Esophagus (tissue), 2 donors: ENCODE measurements around the gene CA5A. TPM values are rescaled to one million over a fixed set of nuclear protein-coding genes. Genes with fewer than 3 reads are reported as not detected.

Experiments
- H3K27ac ChIP-seq, 2 donors: one replicate each; pipeline ENCODE4 v1.5.1; 2013; ENCODE audit warnings: low read depth in 2 of 2, mild to moderate bottlenecking in 2 of 2, inconsistent platforms in 1 of 2, low read length in 1 of 2, moderate library complexity in 1 of 2
- H3K27me3 ChIP-seq, 2 donors: one replicate each; pipeline ENCODE4 v1.6.1; 2013; ENCODE audit warnings: low read length in 2 of 2, control low read depth in 1 of 2, mild to moderate bottlenecking in 1 of 2; ENCODE audit not compliant: insufficient read depth in 2 of 2, control insufficient read depth in 1 of 2
- H3K36me3 ChIP-seq, 2 donors: one replicate each; pipeline ENCODE4 v1.6.1; 2013; ENCODE audit warnings: low read length in 1 of 2; ENCODE audit not compliant: control insufficient read depth in 2 of 2, insufficient read depth in 2 of 2
- H3K4me1 ChIP-seq, 2 donors: one replicate each; pipeline ENCODE4 v1.6.1; 2013; ENCODE audit warnings: low read length in 1 of 2; ENCODE audit not compliant: control insufficient read depth in 2 of 2, insufficient read depth in 2 of 2
- H3K4me3 ChIP-seq, 2 donors: one replicate each; pipeline ENCODE4 v1.5.1; 2013; ENCODE audit warnings: low read length in 2 of 2, mild to moderate bottlenecking in 2 of 2, low read depth in 1 of 2, moderate library complexity in 1 of 2
- H3K9me3 ChIP-seq, 2 donors: one replicate each; pipeline ENCODE4 v1.6.1; 2013; ENCODE audit warnings: mild to moderate bottlenecking in 2 of 2, low read depth in 1 of 2, low read length in 1 of 2, moderate library complexity in 1 of 2; ENCODE audit not compliant: control insufficient read depth in 2 of 2, insufficient read depth in 1 of 2
- WGBS, 2 donors: extraction: QIAGEN DNeasy Blood & Tissue Kit; methylation state at CpG; one replicate each; pipeline ENCODE4 v1.1.7; 2013; 5-methylcytosine and 5-hydroxymethylcytosine counted together
- polyA plus RNA-seq, 2 donors: library from polyadenylated mRNA; stranded (reverse); fragments of 200-250 nt; gene quantifications; one replicate each; pipeline ENCODE4 v1.2.3, GENCODE V29; 2013
- donor health status: healthy with polysubstance abuse.
- donor health status: Bipolar disorder and iron deficiency.

CA5A gene
- polyA plus RNA-seq, 2 donors = not detected

DNA sequence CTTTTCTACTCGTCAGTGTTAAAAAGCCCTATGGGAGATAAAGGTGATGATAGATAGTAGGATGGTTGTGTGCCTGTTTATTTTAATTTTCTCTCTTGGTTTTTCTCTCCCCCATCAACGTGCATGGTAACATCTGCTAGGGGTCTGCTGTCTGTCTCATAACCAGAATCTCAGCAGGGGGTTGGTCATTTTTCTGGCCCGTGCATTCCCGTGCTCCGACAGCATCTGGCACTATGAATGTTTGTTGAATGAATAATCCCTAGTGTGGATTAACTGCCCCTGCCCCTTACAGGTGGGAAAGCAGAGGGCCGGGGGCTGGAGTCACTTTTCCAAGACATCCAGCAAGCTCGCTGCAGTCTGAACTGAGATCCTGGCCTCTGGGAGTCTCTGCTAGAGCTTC lies 6.3 kb downstream of the CA5A start:
- no peaks in the 10 kb centered on the region for H3K9me3 ChIP-seq
- no peaks in the 10 kb centered on the region for H3K36me3 ChIP-seq
- peaks cover 0 to 2% of the 10 kb centered on the region in 2 donors for H3K27me3 ChIP-seq
- 59 to 65% methylated on average over 7 of the region's 7 CpGs for WGBS, 2 donors
- no peaks in the 10 kb centered on the region for H3K4me1 ChIP-seq
- no peak overlapping the region for H3K4me3 ChIP-seq
- no peak overlapping the region for H3K27ac ChIP-seq

DNA sequence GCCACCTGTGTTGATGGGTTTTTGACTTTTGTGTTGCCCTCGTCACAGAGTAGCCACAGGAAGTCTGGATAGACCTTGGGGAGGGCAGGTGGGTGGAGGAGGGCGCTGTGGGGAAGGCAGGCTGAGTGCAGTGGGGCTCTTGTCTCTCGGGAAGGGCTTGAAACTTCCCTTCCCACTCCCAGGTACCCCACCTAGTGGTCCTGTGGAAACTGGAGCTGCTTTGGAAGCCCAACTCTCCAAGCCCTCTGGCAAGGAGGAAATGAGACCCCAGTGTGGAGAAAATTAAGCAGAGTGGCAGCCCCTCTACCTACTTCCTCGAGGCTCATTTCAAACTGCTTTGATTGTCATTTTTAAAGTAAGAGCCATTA lies 9.2 kb downstream of the CA5A start:
- H3K27ac ChIP-seq = no peak overlapping the region
- no peaks in the 10 kb centered on the region for H3K27me3 ChIP-seq
- peaks cover 0 to 2% of the 10 kb centered on the region in 2 donors for H3K9me3 ChIP-seq
- no peak overlapping the region for H3K4me3 ChIP-seq
- H3K36me3 ChIP-seq = no peaks in the 10 kb centered on the region
- peaks cover 0 to 7% of the 10 kb centered on the region in 2 donors for H3K4me1 ChIP-seq
- 34 to 37% methylated on average over 4 of the region's 4 CpGs for WGBS, 2 donors

DNA sequence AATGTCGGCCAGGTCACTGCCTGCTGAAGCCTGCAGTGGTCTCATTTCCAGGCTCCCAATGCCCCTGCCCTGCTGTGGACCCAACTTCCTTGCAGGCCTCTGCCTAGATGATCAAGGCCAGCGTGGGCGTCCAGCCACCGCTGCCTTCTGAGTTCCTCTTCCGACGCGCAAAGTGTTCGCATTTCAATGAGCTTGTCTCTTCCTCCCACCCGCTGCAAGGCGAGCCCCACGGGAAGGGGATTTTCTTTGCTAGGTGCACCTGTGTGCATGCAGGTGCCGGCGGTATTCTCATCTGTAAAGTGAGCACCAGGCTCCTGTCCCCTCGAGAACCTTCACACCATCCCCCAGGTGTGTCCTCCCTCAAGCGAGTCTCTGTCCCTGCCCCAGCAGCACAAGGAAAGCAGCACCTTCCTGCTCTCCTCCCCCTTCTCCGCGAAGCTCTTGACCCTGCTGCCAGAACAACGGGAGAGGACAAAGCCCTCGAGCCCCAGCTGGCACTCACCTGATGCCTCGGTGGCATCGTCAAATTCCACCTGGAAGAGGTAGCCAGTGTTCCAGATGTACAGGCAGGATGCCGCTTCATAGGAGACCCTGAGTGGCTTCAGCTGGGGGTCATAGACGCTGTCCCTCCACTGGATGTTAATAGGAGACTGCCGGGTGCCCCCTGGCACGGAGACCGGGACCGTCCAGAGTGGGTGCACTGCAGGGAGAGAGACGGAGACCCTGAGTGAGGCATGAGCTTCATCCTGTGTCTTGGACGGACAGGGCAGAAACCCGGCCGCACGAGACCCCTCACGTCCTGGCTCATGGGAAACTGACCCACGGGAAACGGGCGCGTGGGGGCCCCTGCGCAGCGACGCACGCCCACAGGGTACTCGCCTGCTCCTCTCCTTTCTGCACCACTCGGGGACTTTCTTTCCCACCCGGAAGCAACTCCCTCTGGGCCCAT lies 9.8 kb downstream of the CA5A start:
- 74 to 75% methylated on average over 41 to 44 of the region's 44 CpGs for WGBS, 2 donors
- Histone ChIP-seq H3K27me3 (no peaks in the 10 kb centered on the region), H3K9me3 (peaks cover 0 to 2% of the 10 kb centered on the region in 2 donors), H3K4me3 (no peak overlapping the region), H3K27ac (no peak overlapping the region), H3K4me1 (peaks cover 0 to 7% of the 10 kb centered on the region in 2 donors), H3K36me3 (no peaks in the 10 kb centered on the region)

DNA sequence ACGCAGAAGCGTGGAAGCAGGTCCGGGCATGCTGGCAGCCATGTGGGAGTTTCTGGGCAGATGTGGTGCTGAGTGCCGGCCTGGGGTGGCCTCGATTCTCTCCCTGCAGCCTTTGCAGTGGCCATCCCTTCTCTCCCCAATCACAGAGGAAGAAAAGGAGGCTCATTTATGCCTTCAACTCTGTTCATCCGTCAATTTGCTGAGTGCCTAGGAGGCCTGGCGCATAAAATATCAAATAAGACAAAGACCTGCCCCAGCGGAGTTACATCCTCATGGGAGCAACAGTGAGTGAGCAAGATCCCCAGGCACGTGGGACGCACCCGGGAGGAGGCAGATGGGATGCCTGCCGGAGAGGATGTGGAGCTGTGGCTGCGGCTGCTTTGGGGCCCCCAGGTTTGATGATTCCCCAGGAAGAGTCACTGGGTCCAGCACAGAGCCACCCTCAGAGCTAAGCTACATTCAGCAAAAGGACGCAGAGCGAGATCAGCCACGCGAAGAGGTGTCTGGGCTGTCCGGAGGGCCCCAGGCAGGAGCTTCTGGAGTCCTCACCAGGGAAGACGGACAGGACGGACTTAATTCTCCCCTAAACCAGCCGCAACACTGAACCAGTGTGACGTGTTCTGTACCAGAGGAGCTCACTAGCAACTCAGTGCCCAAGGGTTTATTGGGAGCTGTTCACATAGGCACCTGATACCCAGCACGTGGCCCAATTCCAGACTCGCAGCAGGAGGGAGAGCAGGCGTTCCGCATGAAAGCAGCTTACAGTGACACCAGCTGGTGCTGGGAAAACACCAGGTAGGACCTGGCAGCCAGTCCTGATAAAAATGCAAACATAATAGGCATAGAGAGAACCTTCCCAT lies 11.3 kb downstream of the CA5A start:
- WGBS, 2 donors = 52 to 60% methylated on average over 26 of the region's 26 CpGs
- Histone ChIP-seq H3K4me3 (no peak overlapping the region), H3K9me3 (peaks cover 0 to 2% of the 10 kb centered on the region in 2 donors), H3K4me1 (peaks cover 0 to 7% of the 10 kb centered on the region in 2 donors), H3K27ac (no peak overlapping the region), H3K36me3 (no peaks in the 10 kb centered on the region), H3K27me3 (no peaks in the 10 kb centered on the region)

DNA sequence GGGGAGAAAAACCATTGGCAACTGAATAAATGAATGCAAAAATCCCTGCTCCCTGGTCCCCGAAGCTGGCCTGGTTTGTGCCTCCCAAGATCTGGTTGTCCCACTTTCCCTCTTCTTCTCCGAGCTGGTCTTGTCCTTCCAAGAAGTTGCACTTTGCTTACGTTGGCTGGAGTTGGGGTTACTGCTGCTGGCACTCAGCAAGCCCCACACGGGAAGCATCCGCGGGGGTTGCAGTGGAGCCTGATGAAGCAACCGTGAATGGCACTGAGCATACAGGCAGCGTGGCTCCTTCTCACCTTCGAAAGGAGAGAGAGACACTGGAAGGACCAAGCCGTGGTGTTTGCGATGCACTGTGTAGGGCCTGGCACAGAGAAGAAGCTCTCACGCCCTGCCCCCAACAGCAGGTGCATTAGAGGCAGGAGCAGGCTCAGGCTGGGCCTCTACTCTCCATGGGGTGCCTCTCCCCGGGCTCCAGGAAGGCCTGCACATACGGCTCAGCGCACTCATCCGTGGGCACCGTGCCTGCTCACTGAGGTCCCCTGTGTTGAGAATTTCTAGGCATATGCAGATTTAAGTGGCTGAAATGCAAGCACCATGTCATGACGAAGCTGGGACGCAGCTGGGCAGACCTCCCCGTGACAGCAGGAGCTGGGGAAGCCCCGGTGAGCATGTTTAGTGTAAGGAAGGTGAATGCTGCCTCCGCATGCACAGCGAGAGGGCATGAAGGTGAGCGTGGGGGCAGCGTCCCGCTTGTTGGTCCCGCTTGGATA lies 12.1 kb downstream of the CA5A start:
- H3K27me3 ChIP-seq = no peaks in the 10 kb centered on the region
- WGBS, 2 donors = 50 to 62% methylated on average over 27 of the region's 27 CpGs
- no peak overlapping the region for H3K27ac ChIP-seq
- peaks cover 0 to 2% of the 10 kb centered on the region in 2 donors for H3K9me3 ChIP-seq
- H3K4me3 ChIP-seq = no peak overlapping the region
- H3K4me1 ChIP-seq = peaks cover 0 to 7% of the 10 kb centered on the region in 2 donors
- no peaks in the 10 kb centered on the region for H3K36me3 ChIP-seq

DNA sequence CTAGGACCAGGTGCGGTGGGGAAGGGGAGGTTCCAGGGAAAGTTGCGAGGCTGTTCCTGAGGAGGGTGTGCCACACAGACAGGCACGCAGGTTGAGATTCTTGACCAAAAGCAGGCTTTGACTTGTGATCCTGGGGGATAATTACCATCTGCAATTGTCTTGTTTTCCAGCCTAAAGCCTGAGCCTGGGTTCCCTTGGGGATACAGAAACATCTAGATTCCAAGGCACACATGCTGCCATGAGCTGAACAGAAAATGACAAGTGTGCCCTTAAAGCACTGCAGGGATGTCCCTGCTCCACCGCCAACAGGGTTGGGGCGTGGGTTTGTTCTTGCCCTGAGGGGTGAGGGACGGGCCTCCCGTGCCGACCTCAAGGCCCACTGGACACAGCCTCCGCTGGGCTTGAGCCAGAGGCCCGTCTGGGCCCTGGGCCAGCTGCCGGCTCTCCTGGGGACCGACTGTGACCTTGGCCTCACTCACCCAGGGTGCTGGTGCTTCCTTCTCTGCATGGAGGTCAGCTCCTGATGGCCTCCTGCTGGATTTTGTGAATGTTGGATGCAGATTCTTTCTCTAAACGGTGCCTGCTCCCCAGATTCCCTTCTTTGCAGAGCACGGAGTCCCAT lies 14.0 kb downstream of the CA5A start:
- Histone ChIP-seq H3K9me3 (peaks cover 0 to 2% of the 10 kb centered on the region in 2 donors), H3K27me3 (no peaks in the 10 kb centered on the region), H3K36me3 (no peaks in the 10 kb centered on the region), H3K4me3 (no peak overlapping the region), H3K4me1 (peaks cover 0 to 15% of the 10 kb centered on the region in 2 donors), H3K27ac (no peak overlapping the region)
- 50 to 55% methylated on average over 14 of the region's 14 CpGs for WGBS, 2 donors

DNA sequence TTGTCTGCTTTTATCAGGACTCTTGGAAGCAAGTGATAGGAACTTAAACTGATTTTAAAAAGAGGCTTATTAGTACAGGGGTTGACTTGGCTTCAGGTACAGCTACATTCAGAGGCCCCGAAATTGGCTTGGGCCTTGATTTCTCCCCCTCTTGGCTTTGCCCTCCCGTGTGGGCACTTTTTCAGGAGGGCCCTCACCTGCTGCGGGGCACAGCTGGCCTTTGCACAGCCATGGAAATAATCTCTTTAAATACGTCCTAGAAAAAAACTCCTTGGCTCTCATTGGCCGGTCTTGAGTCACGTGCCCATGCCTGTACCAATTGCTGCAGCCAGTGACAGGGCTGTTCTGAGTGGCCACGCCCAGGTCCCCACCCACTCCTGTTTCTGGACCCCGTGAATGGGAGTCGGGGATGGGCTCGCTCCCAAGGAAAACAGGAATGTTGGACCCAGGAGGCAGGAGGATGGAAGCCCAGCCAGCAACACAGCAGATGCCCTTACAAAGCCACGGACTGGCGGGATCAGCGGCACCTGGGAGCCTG lies 15.0 kb downstream of the CA5A start:
- Histone ChIP-seq H3K27me3 (no peaks in the 10 kb centered on the region), H3K36me3 (no peaks in the 10 kb centered on the region), H3K4me3 (no peak overlapping the region), H3K27ac (no peak overlapping the region), H3K9me3 (peaks cover 0 to 2% of the 10 kb centered on the region in 2 donors), H3K4me1 (peaks cover 0 to 15% of the 10 kb centered on the region in 2 donors)
- 60 to 62% methylated on average over 13 of the region's 13 CpGs for WGBS, 2 donors

DNA sequence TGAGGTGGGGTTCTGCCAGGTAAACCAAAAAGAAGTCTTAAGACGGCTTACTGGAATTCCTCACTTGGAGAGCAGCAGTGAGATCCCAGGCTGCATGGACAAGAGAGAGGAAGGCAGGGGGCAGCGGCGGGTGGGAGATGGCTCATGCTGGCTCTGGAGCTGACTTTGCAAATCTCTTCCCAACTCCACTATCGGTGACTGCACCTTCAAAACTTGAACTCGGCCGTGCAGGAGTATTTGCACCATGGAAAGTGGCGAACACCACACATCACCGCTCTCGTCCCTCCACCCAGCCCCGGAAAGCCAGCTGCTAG lies 16.7 kb downstream of the CA5A start:
- WGBS, 2 donors = 90 to 92% methylated on average over 10 of the region's 10 CpGs
- Histone ChIP-seq H3K27me3 (no peaks in the 10 kb centered on the region), H3K36me3 (no peaks in the 10 kb centered on the region), H3K4me1 (peaks cover 0 to 14% of the 10 kb centered on the region in 2 donors), H3K9me3 (peaks cover 0 to 2% of the 10 kb centered on the region in 2 donors), H3K27ac (no peak overlapping the region), H3K4me3 (no peak overlapping the region)
